WTC11 (cell line): Measurements from ENCODE around the gene INPP4B. TPM values are rescaled to one million over a fixed set of nuclear protein-coding genes. Genes with fewer than 3 reads are reported as not detected.

ENCODE experiments used
- ATAC-seq: fragments of 200-7000 bp; cut with Tn5 transposase; 2 replicates; pipeline ENCODE4 v1.10.0; 2021; ENCODE audit warnings: mild to moderate bottlenecking, moderate library complexity
- CTCF ChIA-PET: fragments of 300-600 bp; sonication (Branson Sonifier 250); formaldehyde crosslinking; loops from one replicate; lab custom pipeline; 2021; ENCODE audit warnings: antibody characterized with exemption; lab: Charles Lee
- POLR2A ChIA-PET: fragments of 350-600 bp; sonication (Branson Sonifier 250); formaldehyde crosslinking; loops from one replicate; lab custom pipeline; 2021; ENCODE audit warnings: antibody characterized with exemption; lab: Charles Lee
- DNase-seq: peaks from one replicate; pipeline ENCODE4 v3.0.0; 2021; ENCODE audit warnings: low spot score
- H3K27ac Mint-ChIP-seq: 2 replicates; pipeline ENCODE4 v1.8.0; 2021; ENCODE audit warnings: mixed read lengths
- H3K27me3 Mint-ChIP-seq: 2 replicates; pipeline ENCODE4 v1.8.0; 2021; ENCODE audit warnings: low read depth, mild to moderate bottlenecking, moderate library complexity, mixed read lengths
- H3K36me3 Mint-ChIP-seq: 2 replicates; pipeline ENCODE4 v1.8.0; 2021; ENCODE audit warnings: mixed read lengths
- H3K4me1 Mint-ChIP-seq: 2 replicates; pipeline ENCODE4 v1.8.0; 2022; ENCODE audit warnings: mixed read lengths
- H3K4me3 Mint-ChIP-seq: 2 replicates; pipeline ENCODE4 v1.8.0; 2021; ENCODE audit warnings: mild to moderate bottlenecking, moderate library complexity, mixed read lengths
- H3K9me3 Mint-ChIP-seq: 2 replicates; pipeline ENCODE4 v1.8.0; 2021; ENCODE audit warnings: mixed read lengths
- ATF2 ChIP-seq: sonication (generic); formaldehyde crosslinking; IDR thresholded peaks from 2 replicates; pipeline ENCODE4 v1.8.1; 2022; ENCODE audit warnings: low read depth, missing genetic modification reagents, borderline replicate concordance
- CBFB ChIP-seq: sonication (generic); formaldehyde crosslinking; IDR thresholded peaks from 2 replicates; pipeline ENCODE4 v1.8.1; 2022; ENCODE audit warnings: mild to moderate bottlenecking, low read depth, missing genetic modification reagents
- CREB1 ChIP-seq: sonication (generic); formaldehyde crosslinking; IDR thresholded peaks from 2 replicates; pipeline ENCODE4 v1.8.0; 2023; ENCODE audit warnings: mild to moderate bottlenecking, missing genetic modification reagents
- CREM ChIP-seq: sonication (generic); formaldehyde crosslinking; IDR thresholded peaks from 2 replicates; pipeline ENCODE4 v1.8.1; 2022; ENCODE audit warnings: mild to moderate bottlenecking, missing genetic modification reagents, moderate library complexity
- CTCF ChIP-seq: fragments of 200-600 bp; IDR thresholded peaks from 2 replicates; pipeline ENCODE4 v1.8.0; 2022; ENCODE audit warnings: antibody characterized with exemption
- E2F4 ChIP-seq: sonication (generic); formaldehyde crosslinking; IDR thresholded peaks from 2 replicates; pipeline ENCODE4 v1.8.1; 2022; ENCODE audit warnings: low read depth, mild to moderate bottlenecking, moderate library complexity, missing genetic modification reagents, borderline replicate concordance
- ESRRA ChIP-seq: sonication (generic); formaldehyde crosslinking; IDR thresholded peaks from 2 replicates; pipeline ENCODE4 v1.8.1; 2022; ENCODE audit warnings: mild to moderate bottlenecking, missing genetic modification reagents, borderline replicate concordance
- FOXP1 ChIP-seq: sonication (generic); formaldehyde crosslinking; IDR thresholded peaks from 2 replicates; pipeline ENCODE4 v1.8.0; 2022; ENCODE audit warnings: missing genetic modification reagents, mild to moderate bottlenecking, moderate library complexity, borderline replicate concordance
- GABPB1 ChIP-seq: sonication (generic); formaldehyde crosslinking; IDR thresholded peaks from 2 replicates; pipeline ENCODE4 v1.8.1; 2023; ENCODE audit warnings: mild to moderate bottlenecking, missing genetic modification reagents
- GTF2I ChIP-seq: fragments of 250-450 bp; sonication (Bioruptor Pico); conservative IDR thresholded peaks from 2 replicates; pipeline ENCODE4 v1.4.0; 2021; ENCODE audit warnings: mild to moderate bottlenecking
- MAX ChIP-seq: sonication (generic); formaldehyde crosslinking; IDR thresholded peaks from 2 replicates; pipeline ENCODE4 v1.8.0; 2022; ENCODE audit warnings: mild to moderate bottlenecking, missing genetic modification reagents
- NFYB ChIP-seq: sonication (generic); formaldehyde crosslinking; conservative IDR thresholded peaks from 2 replicates; pipeline ENCODE4 v1.8.0; 2022; ENCODE audit warnings: low read depth, missing genetic modification reagents
- RELA ChIP-seq: sonication (generic); formaldehyde crosslinking; IDR thresholded peaks from 2 replicates; pipeline ENCODE4 v1.8.1; 2022; ENCODE audit warnings: missing genetic modification reagents, mild to moderate bottlenecking, borderline replicate concordance
- ZBTB43 ChIP-seq: sonication (generic); formaldehyde crosslinking; IDR thresholded peaks from 2 replicates; pipeline ENCODE4 v1.8.1; 2023; ENCODE audit warnings: mild to moderate bottlenecking, missing genetic modification reagents
- ZNF138 ChIP-seq: sonication (generic); formaldehyde crosslinking; conservative IDR thresholded peaks from 2 replicates; pipeline ENCODE4 v1.8.1; 2022; ENCODE audit warnings: mild to moderate bottlenecking, moderate library complexity, missing genetic modification reagents
- ZNF219 ChIP-seq: sonication (generic); formaldehyde crosslinking; IDR thresholded peaks from 2 replicates; pipeline ENCODE4 v1.8.0; 2023; ENCODE audit warnings: missing genetic modification reagents, mild to moderate bottlenecking, borderline replicate concordance
- ZNF263 ChIP-seq: sonication (generic); formaldehyde crosslinking; IDR thresholded peaks from 2 replicates; pipeline ENCODE4 v1.8.1; 2022; ENCODE audit warnings: low read depth, mild to moderate bottlenecking, moderate library complexity, missing genetic modification reagents
- ZNF281 ChIP-seq: sonication (generic); formaldehyde crosslinking; IDR thresholded peaks from 2 replicates; pipeline ENCODE4 v1.8.0; 2023; ENCODE audit warnings: mild to moderate bottlenecking, missing genetic modification reagents
- ZNF317 ChIP-seq: sonication (generic); formaldehyde crosslinking; IDR thresholded peaks from 2 replicates; pipeline ENCODE4 v1.8.1; 2023; ENCODE audit warnings: low read depth, mild to moderate bottlenecking, moderate library complexity, missing genetic modification reagents, borderline replicate concordance
- ZNF396 ChIP-seq: fragments of 250-450 bp; sonication (Bioruptor Pico); IDR thresholded peaks from 2 replicates; pipeline ENCODE4 v1.8.0; 2021; ENCODE audit warnings: mild to moderate bottlenecking, moderate library complexity, borderline replicate concordance
- ZNF671 ChIP-seq: fragments of 250-450 bp; sonication (Bioruptor Pico); IDR thresholded peaks from 2 replicates; pipeline ENCODE4 v1.8.0; 2021; ENCODE audit warnings: mild to moderate bottlenecking
- ZSCAN18 ChIP-seq: fragments of 250-450 bp; sonication (Bioruptor Pico); IDR thresholded peaks from 2 replicates; pipeline ENCODE4 v2.1.2; 2022; ENCODE audit warnings: mild to moderate bottlenecking, moderate library complexity
- total RNA-seq: library from RNA; stranded (reverse); gene quantifications from 3 replicates; pipeline ENCODE4 v1.2.3, GENCODE V29; 2021

The INPP4B gene
- total RNA-seq, 1 experiment from 2014 or later = 0.92 TPM

- H3K27ac Mint-ChIP-seq = no peak overlapping the region
- no peak overlapping the region for H3K4me3 Mint-ChIP-seq
- no peak for DNase-seq
- TF ChIP-seq ZNF317 (no peak), ZNF281 (CRISPR knock-in tag) (no peak), ZNF263 (CRISPR knock-in tag) (no peak), MAX (CRISPR knock-in tag) (no peak), CTCF (no peak), CBFB (CRISPR knock-in tag) (no peak), NFYB (CRISPR knock-in tag) (no peak), ZBTB43 (CRISPR knock-in tag) (no peak), RELA (CRISPR knock-in tag) (no peak)
- H3K27me3 Mint-ChIP-seq = no peaks in the 10 kb centered on the region; the same call in 1 of the 2 replicates
- POLR2A ChIA-PET = no interaction called here
- CTCF ChIA-PET = no interaction called here
- H3K9me3 Mint-ChIP-seq = peaks cover 9% of the 10 kb centered on the region
- no peaks in the 10 kb centered on the region for H3K36me3 Mint-ChIP-seq
- no peak for ATAC-seq
- peaks cover 25% of the 10 kb centered on the region for H3K4me1 Mint-ChIP-seq
Measured at GRCh38 chr4:142423861-142424260, 422.2 kb downstream of the INPP4B start.

- CTCF ChIA-PET = no interaction called here
- peaks cover 5% of the 10 kb centered on the region for H3K9me3 Mint-ChIP-seq
- H3K4me1 Mint-ChIP-seq = peaks cover 9% of the 10 kb centered on the region
- POLR2A ChIA-PET = no interaction called here
- H3K36me3 Mint-ChIP-seq = no peaks in the 10 kb centered on the region
- no peak for ATAC-seq
- H3K27ac Mint-ChIP-seq = no peak overlapping the region
- no peak for DNase-seq
- H3K27me3 Mint-ChIP-seq = no peaks in the 10 kb centered on the region; the same call in 1 of the 2 replicates
- H3K4me3 Mint-ChIP-seq = no peak overlapping the region
- no peak for TF ChIP-seq RELA (CRISPR knock-in tag)
- no peak for TF ChIP-seq CREM
- no peak for TF ChIP-seq CREB1 (CRISPR knock-in tag)
- TF ChIP-seq ATF2 (CRISPR knock-in tag) = no peak
- no peak for TF ChIP-seq ESRRA (CRISPR knock-in tag)
- TF ChIP-seq GABPB1 (CRISPR knock-in tag) = no peak
- no peak for TF ChIP-seq GTF2I
- no peak for TF ChIP-seq ZNF219 (CRISPR knock-in tag)
- TF ChIP-seq ZNF671 = no peak
- no peak for TF ChIP-seq ZNF263 (CRISPR knock-in tag)
- TF ChIP-seq ZNF396 (CRISPR knock-in tag) = no peak
- no peak for TF ChIP-seq ZNF138
- no peak for TF ChIP-seq ZNF317
- TF ChIP-seq E2F4 (CRISPR knock-in tag) = no peak
- no peak for TF ChIP-seq FOXP1
- no peak for TF ChIP-seq ZSCAN18 (CRISPR knock-in tag)
Measured at GRCh38 chr4:142420311-142421095, 425.6 kb downstream of the INPP4B start.
